Duodenal mucosa (tissue), 2 donors: Measurements from ENCODE around the gene BRINP1.

ENCODE experiments used
- H3K27ac ChIP-seq: one replicate; pipeline ENCODE4 v1.7.0; 2013; ENCODE audit warnings: low read depth, low read length
- H3K27me3 ChIP-seq, 2 donors: one replicate each; pipeline ENCODE4 v1.7.0; 2013; ENCODE audit warnings: low read length in 2 of 2, control low read depth in 1 of 2; ENCODE audit not compliant: insufficient read depth in 2 of 2, control insufficient read depth in 1 of 2
- H3K36me3 ChIP-seq, 2 donors: one replicate each; pipeline ENCODE4 v1.7.0; 2013; ENCODE audit warnings: low read length in 2 of 2, control low read depth in 1 of 2; ENCODE audit not compliant: insufficient read depth in 2 of 2, control insufficient read depth in 1 of 2
- H3K4me1 ChIP-seq, 2 donors: one replicate each; pipeline ENCODE4 v1.7.0; 2013; ENCODE audit warnings: low read length in 2 of 2, control low read depth in 1 of 2; ENCODE audit not compliant: insufficient read depth in 2 of 2, control insufficient read depth in 1 of 2
- H3K4me3 ChIP-seq, 2 donors: one replicate each; pipeline ENCODE4 v1.7.0; 2013; ENCODE audit warnings: low read length in 2 of 2, low read depth in 1 of 2
- H3K9ac ChIP-seq, 2 donors: one replicate each; pipeline ENCODE4 v1.7.0; 2013; ENCODE audit warnings: low read length in 2 of 2, low read depth in 1 of 2
- H3K9me3 ChIP-seq, 2 donors: one replicate each; pipeline ENCODE4 v1.7.0; 2013; ENCODE audit warnings: low read length in 2 of 2, control low read depth in 1 of 2; ENCODE audit not compliant: control insufficient read depth in 1 of 2

The BRINP1 gene

GRCh38 chr9:119216651-119217331 lies 152.4 kb downstream of the BRINP1 start:
- Histone ChIP-seq H3K36me3 (no peaks in the 10 kb centered on the region), H3K9me3 (no peaks in the 10 kb centered on the region), H3K9ac (no peak overlapping the region), H3K27me3 (no peaks in the 10 kb centered on the region), H3K27ac (no peak overlapping the region), H3K4me1 (no peaks in the 10 kb centered on the region), H3K4me3 (no peak overlapping the region)

GRCh38 chr9:119215651-119216050 lies 153.6 kb downstream of the BRINP1 start:
- Histone ChIP-seq H3K27me3 (no peaks in the 10 kb centered on the region), H3K9ac (no peak overlapping the region), H3K4me1 (no peaks in the 10 kb centered on the region), H3K9me3 (no peaks in the 10 kb centered on the region), H3K27ac (no peak overlapping the region), H3K36me3 (no peaks in the 10 kb centered on the region), H3K4me3 (no peak overlapping the region)

- Histone ChIP-seq H3K36me3 (no peaks in the 10 kb centered on the region), H3K9ac (no peak overlapping the region), H3K27ac (no peak overlapping the region), H3K4me1 (no peaks in the 10 kb centered on the region), H3K9me3 (no peaks in the 10 kb centered on the region), H3K4me3 (no peak overlapping the region), H3K27me3 (no peaks in the 10 kb centered on the region)
Measured at GRCh38 chr9:119213471-119213870, 155.8 kb downstream of the BRINP1 start.

- Histone ChIP-seq H3K27ac (no peak overlapping the region), H3K27me3 (no peaks in the 10 kb centered on the region), H3K4me1 (no peaks in the 10 kb centered on the region), H3K4me3 (no peak overlapping the region), H3K36me3 (no peaks in the 10 kb centered on the region), H3K9me3 (no peaks in the 10 kb centered on the region), H3K9ac (no peak overlapping the region)
Measured at GRCh38 chr9:119197893-119198607, 171.2 kb downstream of the BRINP1 start.

- no peak overlapping the region for H3K9ac ChIP-seq
- no peak overlapping the region for H3K27ac ChIP-seq
- no peaks in the 10 kb centered on the region for H3K9me3 ChIP-seq
- H3K27me3 ChIP-seq, result no peaks in the 10 kb centered on the region
- H3K36me3 ChIP-seq, result no peaks in the 10 kb centered on the region
- H3K4me1 ChIP-seq, result no peaks in the 10 kb centered on the region
- no peak overlapping the region for H3K4me3 ChIP-seq
Measured at GRCh38 chr9:119195521-119195920, 173.7 kb downstream of the BRINP1 start.

- no peaks in the 10 kb centered on the region for H3K36me3 ChIP-seq
- H3K4me3 ChIP-seq, result no peak overlapping the region
- no peaks in the 10 kb centered on the region for H3K9me3 ChIP-seq
- H3K4me1 ChIP-seq, result no peaks in the 10 kb centered on the region
- no peaks in the 10 kb centered on the region for H3K27me3 ChIP-seq
- H3K9ac ChIP-seq, result no peak overlapping the region
- H3K27ac ChIP-seq, result no peak overlapping the region
Measured at GRCh38 chr9:119185298-119185697, 183.9 kb downstream of the BRINP1 start.

- no peaks in the 10 kb centered on the region for H3K36me3 ChIP-seq
Measured at GRCh38 chr9:119184265-119184936, 184.8 kb downstream of the BRINP1 start.

GRCh38 chr9:119181561-119181960 lies 187.7 kb downstream of the BRINP1 start:
- no peaks in the 10 kb centered on the region for H3K4me1 ChIP-seq
- H3K27ac ChIP-seq, result no peak overlapping the region
- H3K4me3 ChIP-seq, result no peak overlapping the region
- peaks cover 0 to 3% of the 10 kb centered on the region in 2 donors for H3K9me3 ChIP-seq
- H3K27me3 ChIP-seq, result no peaks in the 10 kb centered on the region
- H3K36me3 ChIP-seq, result no peaks in the 10 kb centered on the region
- no peak overlapping the region for H3K9ac ChIP-seq

More at GRCh38 chr9:119184265-119184936, 184.8 kb downstream of the BRINP1 start:
- no peaks in the 10 kb centered on the region for H3K9me3 ChIP-seq
- no peak overlapping the region for H3K9ac ChIP-seq
- H3K27ac ChIP-seq, result no peak overlapping the region
- H3K27me3 ChIP-seq, result no peaks in the 10 kb centered on the region
- no peak overlapping the region for H3K4me3 ChIP-seq
- H3K4me1 ChIP-seq, result no peaks in the 10 kb centered on the region

GRCh38 chr9:119180897-119181296 lies 188.3 kb downstream of the BRINP1 start:
- Histone ChIP-seq H3K4me3 (no peak overlapping the region), H3K36me3 (no peaks in the 10 kb centered on the region), H3K9me3 (peaks cover 0 to 3% of the 10 kb centered on the region in 2 donors), H3K27ac (no peak overlapping the region), H3K27me3 (no peaks in the 10 kb centered on the region), H3K9ac (no peak overlapping the region), H3K4me1 (no peaks in the 10 kb centered on the region)

GRCh38 chr9:119179701-119180100 lies 189.5 kb downstream of the BRINP1 start:
- Histone ChIP-seq H3K9me3 (peaks cover 0 to 3% of the 10 kb centered on the region in 2 donors), H3K9ac (no peak overlapping the region), H3K4me3 (no peak overlapping the region), H3K27me3 (no peaks in the 10 kb centered on the region), H3K27ac (no peak overlapping the region), H3K4me1 (no peaks in the 10 kb centered on the region), H3K36me3 (no peaks in the 10 kb centered on the region)
